GM18519 (cell line): ENCODE measurements around the gene OR2V2.
A peak's percentile ranks its signal among the peaks of the same experiment; 100 is the strongest.
"Not testable (repeated sequence)": the region's sequence is repeated elsewhere in the genome, so short reads cannot be mapped to it uniquely, and the experiment has no call there.

Source experiments
- ATAC-seq: cut with Tn5 transposase; IDR thresholded peaks from one replicate; pipeline ENCODE4 v1.9.1; 2021; ENCODE audit warnings: mild to moderate bottlenecking, moderate library complexity; ENCODE audit not compliant: unreplicated experiment, low FRiP score

Gene OR2V2

DNA sequence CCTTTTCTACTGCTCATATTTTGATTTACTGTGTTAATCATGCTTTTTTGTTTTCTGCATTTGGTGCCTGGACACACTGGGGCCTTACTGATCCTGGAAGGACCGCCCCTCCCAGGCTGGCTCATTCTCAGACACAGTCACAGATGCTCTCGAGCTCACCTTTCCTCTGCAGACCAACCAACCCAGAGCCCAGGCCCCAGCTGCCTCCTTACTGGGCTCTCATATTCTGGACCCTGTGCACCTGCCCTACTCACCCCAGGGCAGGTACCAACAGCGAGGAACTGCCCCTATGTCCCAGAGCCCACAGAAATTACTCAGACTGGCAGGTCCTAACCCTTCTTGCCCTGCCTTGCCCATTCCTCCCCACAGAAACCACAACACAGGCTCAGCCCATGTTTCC is 6.6 kb upstream of the OR2V2 start:
- no peak for ATAC-seq

- no peak for ATAC-seq
Measured at GRCh38 chr5:181142054-181142453, 5.3 kb upstream of the OR2V2 start.

DNA sequence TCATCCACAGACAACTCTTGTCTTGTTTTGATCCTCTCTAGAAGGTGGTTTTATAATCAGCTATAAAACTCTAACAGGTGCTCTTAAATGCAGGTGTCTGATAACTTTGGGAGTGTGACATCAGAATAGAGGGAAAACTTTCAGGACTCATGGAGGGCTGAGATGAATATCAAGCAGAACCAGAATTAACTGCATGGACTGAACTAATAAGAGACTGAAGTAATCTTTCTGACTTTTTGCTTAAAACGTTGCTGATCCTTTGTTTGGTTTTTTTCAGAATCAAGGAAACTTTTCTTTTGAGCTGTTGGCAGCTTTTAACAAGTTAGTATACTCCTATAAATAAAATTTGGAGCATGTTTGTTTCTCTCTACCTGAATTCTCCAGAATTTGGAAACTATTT is 2.3 kb upstream of the OR2V2 start:
- no peak for ATAC-seq

GRCh38 chr5:181149355-181149754 is 2.0 kb downstream of the OR2V2 start:
- no peak for ATAC-seq

DNA sequence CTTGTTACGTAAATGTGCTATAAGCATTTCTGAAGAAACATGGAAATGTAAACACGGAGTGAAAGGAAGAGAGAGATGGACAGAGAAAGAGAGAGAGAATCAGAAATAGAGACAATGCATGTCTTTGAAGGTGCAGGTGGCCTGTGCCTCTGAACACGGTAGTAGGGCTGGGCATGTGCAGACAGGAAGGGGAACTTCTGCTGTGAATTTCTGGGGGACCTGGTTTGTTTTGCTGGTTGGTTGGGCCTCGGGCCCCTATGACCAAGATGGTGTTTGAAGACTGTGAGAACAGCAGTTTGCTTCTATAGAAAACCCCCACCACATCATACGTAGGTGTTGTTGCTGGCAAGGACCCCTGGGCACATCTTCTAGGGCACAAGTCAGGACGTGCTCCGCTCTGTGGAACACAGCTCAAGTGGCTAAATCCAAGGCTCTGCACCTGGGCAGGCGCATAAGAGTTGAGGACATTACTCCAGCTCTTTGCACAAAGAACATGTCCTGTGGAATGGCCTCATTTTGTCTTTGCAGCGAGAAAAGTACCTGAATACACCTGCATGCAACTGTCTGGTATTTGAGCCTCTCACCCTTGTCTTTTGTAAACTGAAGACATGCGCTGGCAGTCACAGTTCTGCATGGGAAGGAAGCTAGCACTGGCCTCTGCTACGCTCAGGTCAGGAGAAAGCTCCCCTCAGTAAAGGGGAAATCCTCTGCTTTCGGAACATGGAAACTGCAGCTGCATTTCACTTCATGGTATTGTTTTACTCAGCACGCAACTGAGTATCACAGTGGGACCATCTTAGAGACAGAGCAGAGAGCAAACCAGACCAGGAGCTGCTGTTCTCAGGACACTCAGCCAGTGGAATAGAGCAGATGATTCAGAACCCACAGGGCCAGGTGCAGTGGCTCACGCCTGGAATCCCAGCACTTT is 2.7 kb downstream of the OR2V2 start:
- no peak for ATAC-seq

GRCh38 chr5:181151146-181151545 is 3.8 kb downstream of the OR2V2 start:
- no peak for ATAC-seq

DNA sequence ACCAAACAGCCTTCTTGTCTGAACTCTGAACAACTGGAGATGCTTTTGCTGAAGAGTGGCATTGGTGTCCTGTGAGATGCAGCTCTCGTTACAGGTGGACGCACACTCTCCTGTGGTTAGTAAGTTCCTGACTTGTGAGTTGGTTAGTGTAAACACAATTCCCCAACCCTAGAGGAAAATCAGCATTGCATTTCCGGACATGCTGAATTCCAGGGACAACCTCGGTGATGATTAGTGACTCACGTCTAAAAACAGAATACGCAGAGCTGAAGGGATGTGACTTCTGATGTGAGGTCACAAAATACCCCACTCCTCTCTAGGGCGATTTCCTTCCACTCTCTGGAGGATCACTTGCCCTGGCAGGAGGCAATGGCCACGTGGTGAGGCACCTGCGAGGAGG is 5.0 kb downstream of the OR2V2 start:
- no peak for ATAC-seq

GRCh38 chr5:181153814-181154213 is 6.4 kb downstream of the OR2V2 start:
- no peak for ATAC-seq

GRCh38 chr5:181156758-181157157 is 9.4 kb downstream of the OR2V2 start:
- no peak for ATAC-seq

- ATAC-seq, result no peak
Measured at GRCh38 chr5:181158869-181159268, 11.5 kb downstream of the OR2V2 start.

DNA sequence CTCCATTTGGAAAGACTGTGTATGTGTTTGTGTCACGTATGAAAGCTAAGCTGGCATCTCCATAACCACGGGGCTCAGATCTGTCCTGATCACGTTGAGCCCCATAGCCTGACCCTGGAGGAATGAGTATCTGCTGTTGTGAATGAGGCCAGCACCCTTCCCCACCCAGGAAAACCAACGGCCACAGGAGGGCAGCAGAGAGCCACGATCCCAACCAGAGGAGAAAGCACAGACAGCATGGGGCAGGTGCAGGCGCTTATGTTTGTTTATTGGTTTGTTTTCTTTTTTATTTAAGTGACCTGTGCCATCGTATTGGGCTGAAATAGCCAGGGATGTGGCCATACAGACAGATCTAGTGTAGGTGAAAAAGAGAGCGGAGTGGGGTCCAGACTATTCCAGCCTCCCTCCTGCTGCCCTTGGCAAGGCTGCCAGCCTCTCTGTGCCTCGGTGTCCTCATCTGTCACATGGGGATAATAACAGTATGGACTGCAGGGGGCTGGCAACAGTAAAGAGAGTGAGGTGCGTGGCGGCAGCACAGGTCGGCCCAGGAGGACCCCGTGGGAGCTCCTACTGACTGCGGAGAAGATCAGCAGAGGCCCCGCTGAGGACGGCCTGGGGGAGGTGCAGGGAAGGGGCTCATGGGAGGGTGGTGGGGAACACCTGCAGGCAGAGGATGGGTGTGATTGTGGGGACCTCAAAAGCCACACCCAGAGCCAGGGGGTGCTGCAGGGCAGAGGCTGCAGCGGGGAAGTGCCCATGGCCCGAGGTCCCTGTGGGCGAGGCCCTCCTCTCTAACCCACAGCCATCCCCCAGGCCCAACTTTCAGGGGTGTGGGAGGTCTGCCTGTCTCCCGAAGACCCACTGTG is 12.1 kb downstream of the OR2V2 start:
- ATAC-seq, result no peak

- ATAC-seq, result peak; percentile 44
Measured at GRCh38 chr5:181160152-181160754, 12.9 kb downstream of the OR2V2 start.

GRCh38 chr5:181160755-181161533 is 13.6 kb downstream of the OR2V2 start:
- ATAC-seq, result not testable (repeated sequence)

- ATAC-seq, result no peak
Measured at GRCh38 chr5:181161534-181162175, 14.3 kb downstream of the OR2V2 start.

DNA sequence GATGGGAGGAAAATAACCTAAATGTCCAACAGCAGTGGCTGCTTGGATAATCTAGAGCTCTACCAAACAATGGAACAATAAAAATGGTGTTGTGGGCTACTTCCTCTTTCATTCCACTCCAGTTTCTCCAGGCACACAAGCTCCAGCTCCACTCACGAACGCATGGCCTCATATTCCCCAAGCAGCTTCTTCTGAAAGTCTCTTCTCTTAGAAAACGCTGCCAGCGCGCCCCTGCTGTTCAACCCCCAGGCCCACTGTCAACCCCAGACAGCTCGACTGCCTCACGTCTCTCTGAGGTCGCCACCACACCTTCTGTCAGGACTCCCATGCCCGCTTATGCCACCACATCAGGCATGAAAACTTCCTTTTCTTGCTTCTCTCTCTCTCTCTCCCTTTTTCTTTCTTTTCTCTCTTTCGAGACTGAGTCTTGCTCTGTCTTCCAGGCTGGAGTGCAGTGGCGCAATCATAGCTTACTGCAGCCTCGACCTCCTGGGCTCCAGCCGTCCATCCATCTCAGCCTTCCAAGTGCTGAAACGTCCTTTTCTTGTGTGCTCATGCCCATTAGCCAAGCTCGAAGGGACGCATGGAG is 16.2 kb downstream of the OR2V2 start:
- ATAC-seq, result no peak

DNA sequence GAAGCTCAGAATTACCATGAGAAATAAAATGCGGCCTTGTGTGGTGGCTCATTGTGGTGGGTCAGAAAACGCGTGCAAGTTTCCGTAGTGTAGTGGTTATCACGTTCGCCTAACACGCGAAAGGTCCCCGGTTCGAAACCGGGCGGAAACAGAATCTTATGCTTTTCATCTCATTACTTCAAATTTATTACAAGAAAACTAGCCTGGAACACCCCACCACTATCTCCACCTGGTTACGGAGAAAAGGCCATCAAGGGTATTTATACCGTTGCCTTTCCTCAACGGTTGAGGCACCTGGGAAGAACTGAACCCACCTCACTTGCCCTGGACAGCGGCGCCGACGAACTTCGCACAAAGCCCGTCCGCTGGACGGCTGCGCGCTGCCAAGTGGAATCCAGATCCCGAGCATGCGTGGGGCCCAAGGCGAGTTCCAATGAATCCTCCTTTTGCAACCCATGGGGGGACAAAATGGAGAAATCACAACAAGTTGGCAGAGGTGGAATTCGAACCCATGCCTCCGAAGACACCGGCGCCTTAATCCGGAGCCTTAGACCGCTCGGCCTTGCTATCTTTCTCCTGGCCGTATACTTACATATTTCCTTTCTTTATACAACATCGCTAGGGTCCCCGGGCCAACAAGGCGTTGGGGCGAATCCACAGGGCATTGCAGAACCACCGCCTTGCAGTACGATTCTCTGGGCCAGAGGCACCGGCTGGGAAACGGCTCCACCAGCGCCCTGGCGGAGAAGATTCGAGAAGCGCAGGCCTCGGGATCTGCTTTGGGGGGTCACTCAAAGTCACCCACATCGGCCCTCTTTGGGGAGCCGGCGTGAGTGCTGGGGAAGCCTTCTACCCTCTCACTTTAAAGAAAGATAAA is 16.9 kb downstream of the OR2V2 start:
- ATAC-seq, result no peak

DNA sequence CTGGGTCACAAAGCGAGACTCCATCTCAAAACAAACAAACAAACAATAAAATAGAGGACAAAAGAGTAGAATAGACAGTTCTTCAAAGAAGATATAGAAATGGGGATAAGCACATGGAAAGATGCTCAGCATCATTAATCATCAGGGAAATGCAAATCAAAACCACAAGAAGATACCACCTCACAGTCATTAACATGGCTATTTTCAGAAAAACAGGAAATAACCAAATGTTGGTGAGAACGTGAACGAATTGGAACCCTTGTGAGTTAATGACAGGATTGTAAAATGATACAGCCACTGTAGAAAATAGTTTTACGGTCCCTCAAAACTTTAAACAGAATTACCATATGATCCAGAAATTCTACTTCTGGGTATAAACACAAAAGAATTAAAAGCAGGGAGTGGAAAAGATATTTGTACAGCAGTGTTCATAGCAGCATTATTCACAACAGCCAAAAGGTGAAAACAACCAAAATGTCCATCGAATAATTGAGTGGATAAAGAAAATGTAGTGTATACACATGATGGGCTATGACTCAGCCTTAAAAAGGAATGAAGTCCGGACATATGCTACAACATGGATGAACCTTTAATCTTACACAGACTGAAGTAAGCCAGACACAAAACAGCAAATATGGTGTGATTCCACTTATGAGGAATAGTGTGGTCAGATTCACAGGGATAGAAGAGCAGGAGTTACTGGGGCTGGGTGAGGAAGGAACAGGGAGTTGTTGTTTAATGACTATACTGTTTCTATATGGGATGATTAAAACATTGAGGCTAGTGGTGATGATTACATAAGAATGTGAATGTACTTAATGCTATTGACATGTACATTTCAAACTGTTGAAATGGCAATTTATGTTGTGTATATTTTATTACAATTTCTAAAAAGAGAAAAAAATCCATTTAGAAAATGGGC is 19.7 kb downstream of the OR2V2 start:
- no peak for ATAC-seq
